Osteoblast (primary cell): ENCODE results near the gene TM4SF18. TPM values are rescaled to one million over a fixed set of nuclear protein-coding genes. Genes with fewer than 3 reads are reported as not detected.

Experiments
- DNase-seq: peaks from one replicate; pipeline ENCODE4 v3.0.0; 2011; ENCODE audit warnings: low spot score, mixed read lengths; ENCODE audit not compliant: insufficient read length; ENCODE audit errors: missing footprints
- H2AFZ ChIP-seq: 2 replicates; pipeline ENCODE4 v1.6.0; 2011; ENCODE audit warnings: mild to moderate bottlenecking, low read length
- H3K27ac ChIP-seq: 2 replicates; pipeline ENCODE4 v1.5.1; 2011; ENCODE audit warnings: mild to moderate bottlenecking, low read depth, low read length, moderate library complexity
- H3K27me3 ChIP-seq: 2 replicates; pipeline ENCODE4 v1.6.0; 2012; ENCODE audit warnings: mild to moderate bottlenecking, control low read depth, inconsistent platforms, low read length, moderate library complexity; ENCODE audit not compliant: insufficient read depth
- H3K36me3 ChIP-seq: 2 replicates; pipeline ENCODE4 v1.5.1; 2011; ENCODE audit warnings: mild to moderate bottlenecking, low read length, control low read depth, moderate library complexity; ENCODE audit not compliant: insufficient read depth
- H3K4me1 ChIP-seq: 2 replicates; pipeline ENCODE4 v1.5.1; 2011; ENCODE audit warnings: mild to moderate bottlenecking, low read length, control low read depth, moderate library complexity; ENCODE audit not compliant: insufficient read depth
- H3K4me2 ChIP-seq: 2 replicates; pipeline ENCODE4 v1.6.0; 2011; ENCODE audit warnings: mild to moderate bottlenecking, low read length; ENCODE audit not compliant: insufficient read depth
- H3K4me3 ChIP-seq: fragments of 200-600 bp; sonication (generic); 3 replicates; pipeline ENCODE4 v1.5.1; 2012; ENCODE audit warnings: mild to moderate bottlenecking, low read length, inconsistent platforms; ENCODE audit not compliant: insufficient read depth
- H3K79me2 ChIP-seq: 2 replicates; pipeline ENCODE4 v1.6.0; 2012; ENCODE audit warnings: mild to moderate bottlenecking, low read length, control low read depth, inconsistent platforms; ENCODE audit not compliant: insufficient read depth
- H3K9me3 ChIP-seq: 2 replicates; pipeline ENCODE4 v1.5.1; 2011; ENCODE audit warnings: low read depth, low read length, control low read depth
- H4K20me1 ChIP-seq: 2 replicates; pipeline ENCODE4 v1.6.0; 2012; ENCODE audit warnings: mild to moderate bottlenecking, low read length, control low read depth; ENCODE audit not compliant: insufficient read depth
- CTCF ChIP-seq: IDR thresholded peaks from 2 replicates; pipeline ENCODE4 v1.5.1; 2011; ENCODE audit warnings: mild to moderate bottlenecking, low read depth, low read length, moderate library complexity; ENCODE audit errors: extremely low read depth
- total RNA-seq: library from RNA; depleted of rRNA; stranded (reverse); fragments of >200 nt; gene quantifications from 2 replicates; pipeline ENCODE4 v1.2.3, GENCODE V29; 2012

Gene TM4SF18
- total RNA-seq, 1 donor = not detected

- Histone ChIP-seq H2AFZ (no peak overlapping the region), H3K79me2 (no peaks in the 10 kb centered on the region), H3K4me3 (no peak overlapping the region), H3K9me3 (no peaks in the 10 kb centered on the region), H4K20me1 (no peaks in the 10 kb centered on the region), H3K27me3 (no peaks in the 10 kb centered on the region), H3K4me2 (no peak overlapping the region), H3K36me3 (no peaks in the 10 kb centered on the region), H3K4me1 (peaks cover 16% of the 10 kb centered on the region), H3K27ac (no peak overlapping the region)
- TF ChIP-seq CTCF = no peak
- no peak for DNase-seq
Measured at GRCh38 chr3:149332227-149332765, 1.1 kb downstream of the TM4SF18 start.

GRCh38 chr3:149331396-149331795, 2.0 kb downstream of the TM4SF18 start:
- H3K36me3 ChIP-seq = no peaks in the 10 kb centered on the region
- H3K27me3 ChIP-seq = no peaks in the 10 kb centered on the region
- DNase-seq = no peak
- no peak overlapping the region for H3K27ac ChIP-seq
- no peak overlapping the region for H3K4me3 ChIP-seq
- H4K20me1 ChIP-seq = no peaks in the 10 kb centered on the region
- H3K9me3 ChIP-seq = no peaks in the 10 kb centered on the region
- H3K79me2 ChIP-seq = no peaks in the 10 kb centered on the region
- TF ChIP-seq CTCF = no peak
- H3K4me1 ChIP-seq = peaks cover 16% of the 10 kb centered on the region
- H3K4me2 ChIP-seq = no peak overlapping the region
- no peak overlapping the region for H2AFZ ChIP-seq

GRCh38 chr3:149330609-149331331, 2.7 kb downstream of the TM4SF18 start:
- Histone ChIP-seq H3K27ac (no peak overlapping the region), H3K4me2 (no peak overlapping the region)
- no peak for DNase-seq

More at GRCh38 chr3:149330609-149331331, 2.7 kb downstream of the TM4SF18 start:
- Histone ChIP-seq H4K20me1 (no peaks in the 10 kb centered on the region), H3K9me3 (no peaks in the 10 kb centered on the region), H2AFZ (no peak overlapping the region), H3K79me2 (no peaks in the 10 kb centered on the region), H3K27me3 (no peaks in the 10 kb centered on the region), H3K4me1 (peaks cover 16% of the 10 kb centered on the region), H3K36me3 (no peaks in the 10 kb centered on the region), H3K4me3 (no peak overlapping the region)
- no peak for TF ChIP-seq CTCF
